NCI-H1930 (cell line): ENCODE measurements around the gene CYSLTR2.

Source experiments
- DNase-seq, 2 experiments: peaks; one replicate each; lab custom pipeline; 2025; lab: John Stamatoyannopoulos, UW

CYSLTR2 gene

GRCh38 chr13:48653472-48653939, at the start of gene CYSLTR2:
Gene CYSLTR2, plus strand, starts transcription at chr13:48653929. Its CDS starts 52,889 bp downstream, at chr13:48706818.
- DNase-seq, result no peak

- DNase-seq, result no peak
These were observed 38.7 kb upstream of the CYSLTR2 start for GRCh38 chr13:48615049-48615448.

- DNase-seq, result no peak
These were observed 34.8 kb upstream of the CYSLTR2 start for GRCh38 chr13:48618937-48619336.

- DNase-seq, result no peak
These were observed 32.7 kb upstream of the CYSLTR2 start for GRCh38 chr13:48621056-48621455.

GRCh38 chr13:48624016-48624415, 29.7 kb upstream of the CYSLTR2 start:
- no peak for DNase-seq

- DNase-seq, result no peak
These were observed 28.9 kb upstream of the CYSLTR2 start for GRCh38 chr13:48624858-48625257.

GRCh38 chr13:48625413-48626076, 28.2 kb upstream of the CYSLTR2 start:
- DNase-seq, result no peak

GRCh38 chr13:48626077-48626449, 27.7 kb upstream of the CYSLTR2 start:
- no peak for DNase-seq

GRCh38 chr13:48626726-48627451, 26.8 kb upstream of the CYSLTR2 start:
- no peak for DNase-seq

GRCh38 chr13:48629277-48629676, 24.5 kb upstream of the CYSLTR2 start:
- DNase-seq, result no peak

- no peak for DNase-seq
These were observed 23.4 kb upstream of the CYSLTR2 start for GRCh38 chr13:48630291-48630690.

GRCh38 chr13:48630773-48631172, 23.0 kb upstream of the CYSLTR2 start:
- no peak for DNase-seq

GRCh38 chr13:48631441-48631840, 22.3 kb upstream of the CYSLTR2 start:
- no peak for DNase-seq

GRCh38 chr13:48633700-48634099, 20.0 kb upstream of the CYSLTR2 start:
- no peak for DNase-seq

GRCh38 chr13:48634636-48635035, 19.1 kb upstream of the CYSLTR2 start:
- no peak for DNase-seq

GRCh38 chr13:48635478-48635877, 18.3 kb upstream of the CYSLTR2 start:
- DNase-seq, result no peak

- DNase-seq, result no peak
These were observed 17.2 kb upstream of the CYSLTR2 start for GRCh38 chr13:48636550-48636949.

GRCh38 chr13:48637601-48638000, 16.1 kb upstream of the CYSLTR2 start:
- no peak for DNase-seq

- no peak for DNase-seq
These were observed 13.0 kb upstream of the CYSLTR2 start for GRCh38 chr13:48640767-48641166.

- no peak for DNase-seq
These were observed 12.3 kb upstream of the CYSLTR2 start for GRCh38 chr13:48641404-48641803.

GRCh38 chr13:48642061-48642460, 11.7 kb upstream of the CYSLTR2 start:
- DNase-seq, result no peak

GRCh38 chr13:48643159-48643558, 10.6 kb upstream of the CYSLTR2 start:
- no peak for DNase-seq

GRCh38 chr13:48644141-48644540, 9.6 kb upstream of the CYSLTR2 start:
- DNase-seq, result no peak

- no peak for DNase-seq
These were observed 8.8 kb upstream of the CYSLTR2 start for GRCh38 chr13:48644951-48645350.
